HK-2 (cell line): Measurements from ENCODE around the gene ELAVL2.
"Not testable (repeated sequence)": the region's sequence is repeated elsewhere in the genome, so short reads cannot be mapped to it uniquely, and the experiment has no call there.

Experiments
- DNase-seq: peaks from one replicate; pipeline ENCODE4 v3.0.0-alpha.2; 2018; ENCODE audit not compliant: unreplicated experiment

ELAVL2 gene

DNA sequence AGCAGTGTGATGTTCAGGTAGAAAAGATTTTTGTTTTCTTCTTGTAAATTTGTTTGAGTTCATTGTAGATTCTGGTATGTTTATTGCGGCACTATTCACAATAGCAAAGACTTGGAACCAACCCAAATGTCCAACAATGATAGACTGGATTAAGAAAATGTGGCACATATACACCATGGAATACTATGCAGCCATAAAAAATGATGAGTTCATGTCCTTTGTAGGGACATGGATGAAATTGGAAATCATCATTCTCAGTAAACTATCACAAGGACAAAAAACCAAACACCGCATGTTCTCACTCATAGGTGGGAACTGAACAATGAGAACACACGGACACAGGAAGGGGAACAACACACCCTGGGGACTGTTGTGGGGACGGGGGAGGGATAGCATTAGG is 103.0 kb downstream of the ELAVL2 start:
- not testable (repeated sequence) for DNase-seq

DNA sequence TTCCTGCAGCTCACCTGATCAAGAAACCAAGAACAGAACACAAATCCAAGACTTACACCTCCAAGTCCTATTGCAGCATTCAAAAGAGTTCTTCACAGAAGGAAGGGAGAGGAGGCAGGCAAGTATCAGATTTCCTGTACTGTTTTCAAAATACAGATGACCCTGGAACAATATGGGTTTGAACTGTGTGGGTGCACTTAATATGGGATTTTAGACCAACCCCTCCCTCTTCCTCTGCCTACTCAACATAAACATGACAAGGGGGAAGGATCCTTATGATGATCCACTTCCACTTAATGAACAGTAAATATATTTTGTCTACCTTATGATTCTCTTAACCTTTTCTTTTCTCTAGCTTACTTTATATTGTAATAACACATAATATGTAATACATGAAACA is 104.6 kb downstream of the ELAVL2 start:
- no peak for DNase-seq

DNA sequence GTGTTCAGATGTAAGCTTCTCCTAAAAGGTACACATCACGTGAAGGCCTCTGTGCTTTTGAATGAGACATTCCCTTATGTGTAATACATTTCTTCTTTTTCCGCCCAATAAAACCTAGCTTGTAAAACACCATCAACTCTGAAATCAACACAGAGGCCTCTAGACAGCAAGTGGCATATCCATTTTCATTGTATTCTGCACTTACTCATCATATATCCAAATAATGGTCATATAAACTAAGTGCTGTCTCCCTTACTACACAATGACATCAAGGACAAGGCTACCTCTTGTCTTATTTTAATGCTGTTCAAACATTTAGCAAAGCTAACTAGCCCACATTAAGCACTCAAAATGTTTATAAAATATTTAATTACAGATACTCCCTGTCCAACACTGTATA is 108.5 kb downstream of the ELAVL2 start:
- DNase-seq, result no peak

GRCh38 chr9:23707249-23707648 is 118.8 kb downstream of the ELAVL2 start:
- DNase-seq, result no peak

DNA sequence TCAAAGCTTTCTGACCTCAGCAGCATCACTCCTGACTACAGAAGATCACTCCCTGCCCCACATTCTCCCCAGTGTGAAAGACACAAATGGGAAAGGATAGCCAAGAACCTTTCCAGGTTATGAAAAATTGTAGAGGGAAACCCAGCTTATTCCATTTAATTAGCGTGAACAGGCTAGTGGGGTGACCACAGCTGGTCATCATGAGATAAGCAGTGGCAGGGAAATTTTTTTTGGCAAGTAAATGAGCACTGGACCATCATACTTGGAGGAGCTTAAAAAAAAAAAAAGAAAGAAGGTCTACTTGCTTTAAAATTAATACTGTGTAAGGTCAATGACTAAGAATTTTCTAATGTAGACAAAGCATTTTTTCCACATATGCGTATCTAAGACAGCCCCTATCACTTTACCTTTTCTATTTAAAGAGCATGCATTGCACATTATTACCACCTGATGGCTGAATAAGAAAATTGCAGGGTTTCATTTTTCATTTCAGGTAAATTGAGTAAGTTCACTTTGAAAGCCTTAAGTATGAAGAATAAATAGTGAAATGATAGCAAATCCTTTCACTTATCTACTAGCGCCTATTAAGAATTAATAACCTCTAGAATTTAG is 123.6 kb downstream of the ELAVL2 start:
- no peak for DNase-seq

GRCh38 chr9:23701291-23701690 is 124.7 kb downstream of the ELAVL2 start:
- DNase-seq, result no peak

- no peak for DNase-seq
Measured at GRCh38 chr9:23700359-23700758, 125.7 kb downstream of the ELAVL2 start.

- no peak for DNase-seq
Measured at GRCh38 chr9:23698161-23698560, 127.9 kb downstream of the ELAVL2 start.

GRCh38 chr9:23695572-23695971 is 130.5 kb downstream of the ELAVL2 start:
- DNase-seq, result no peak

- no peak for DNase-seq
Measured at GRCh38 chr9:23693374-23693773, 132.7 kb downstream of the ELAVL2 start.

DNA sequence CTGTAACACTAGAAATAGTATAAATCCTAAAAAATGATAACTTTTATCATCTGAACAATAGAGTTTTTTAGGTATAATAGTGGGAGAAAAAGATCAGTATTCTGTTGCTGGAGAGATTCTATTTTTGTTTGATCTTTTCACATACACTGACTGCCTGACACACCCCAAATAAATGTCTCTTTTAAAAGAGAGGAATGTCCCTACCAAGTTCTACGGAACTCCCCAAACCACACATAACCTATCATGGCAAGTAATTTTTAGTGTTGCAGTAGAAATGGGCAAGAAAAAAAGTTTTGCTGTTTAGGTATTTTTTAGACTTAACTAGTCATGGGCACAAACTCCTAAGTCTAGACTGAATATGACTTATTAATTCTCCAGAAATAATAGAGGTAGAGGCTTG is 139.1 kb downstream of the ELAVL2 start:
- no peak for DNase-seq

GRCh38 chr9:23686257-23686656 is 139.8 kb downstream of the ELAVL2 start:
- DNase-seq, result no peak

DNA sequence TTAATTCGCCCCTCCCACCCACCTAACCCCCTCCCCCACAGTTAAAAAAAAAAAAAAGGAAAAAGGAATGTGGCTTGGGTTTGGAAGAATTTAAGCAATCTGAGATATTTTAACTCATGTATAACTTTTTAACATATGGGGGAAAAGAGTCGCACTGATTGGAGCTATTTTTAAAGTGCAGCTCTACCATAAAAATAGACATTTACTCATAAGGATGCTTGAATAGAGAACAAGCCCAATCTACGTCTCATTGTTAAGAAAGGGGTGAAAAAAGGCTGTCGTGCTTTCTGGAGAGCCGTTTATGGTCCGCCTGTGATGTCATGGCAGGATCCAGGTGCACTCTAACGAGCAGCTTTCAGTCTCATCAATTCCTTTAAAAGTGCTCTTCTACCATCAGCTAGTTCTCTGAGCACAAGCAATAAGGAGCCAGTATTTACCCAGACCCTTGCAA is 142.4 kb downstream of the ELAVL2 start:
- DNase-seq, result no peak

DNA sequence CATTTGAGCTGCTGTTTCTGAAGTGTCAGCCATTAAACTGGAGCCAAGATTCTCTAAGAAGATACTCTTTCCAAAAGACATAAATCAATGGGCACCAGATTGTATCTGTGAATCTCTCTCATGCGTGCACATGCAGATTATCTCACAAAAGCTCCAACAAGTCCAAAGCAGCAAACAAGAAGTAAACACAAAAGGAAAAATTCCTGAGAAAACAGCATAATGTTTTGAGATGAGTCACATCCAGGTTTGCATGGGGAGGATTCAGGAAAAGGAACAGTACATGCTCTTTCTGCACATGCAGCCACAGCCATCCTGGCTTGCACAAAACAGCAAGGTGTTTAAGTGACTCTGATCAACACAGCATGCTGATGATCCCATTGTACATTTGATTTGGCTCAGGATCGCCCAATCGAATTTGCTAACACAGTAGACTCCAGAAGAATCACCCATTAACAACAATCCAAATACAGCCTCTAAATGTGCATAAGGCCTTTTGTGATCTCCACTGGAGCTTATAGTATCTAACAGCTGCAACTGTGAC is 143.1 kb downstream of the ELAVL2 start:
- no peak for DNase-seq

DNA sequence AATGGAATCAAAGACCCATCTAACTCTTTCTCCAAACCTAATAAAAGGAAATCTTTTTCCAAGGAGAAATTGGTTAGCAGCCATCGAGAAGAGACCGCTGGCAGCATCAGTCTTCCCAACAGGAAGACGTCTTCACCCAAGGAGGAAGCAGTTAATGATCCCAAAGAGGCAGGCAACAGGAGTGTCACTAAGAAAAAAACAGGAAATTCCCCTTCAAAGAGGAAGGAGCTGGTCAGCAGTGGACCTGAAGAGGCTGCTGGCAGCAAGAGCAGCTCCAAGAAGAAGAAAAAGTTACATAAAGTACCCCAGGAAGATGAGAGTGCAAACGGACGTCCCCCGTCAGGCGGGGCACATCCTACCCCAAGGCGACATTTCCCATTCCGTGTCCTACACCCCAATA is 143.7 kb downstream of the ELAVL2 start:
- no peak for DNase-seq

DNA sequence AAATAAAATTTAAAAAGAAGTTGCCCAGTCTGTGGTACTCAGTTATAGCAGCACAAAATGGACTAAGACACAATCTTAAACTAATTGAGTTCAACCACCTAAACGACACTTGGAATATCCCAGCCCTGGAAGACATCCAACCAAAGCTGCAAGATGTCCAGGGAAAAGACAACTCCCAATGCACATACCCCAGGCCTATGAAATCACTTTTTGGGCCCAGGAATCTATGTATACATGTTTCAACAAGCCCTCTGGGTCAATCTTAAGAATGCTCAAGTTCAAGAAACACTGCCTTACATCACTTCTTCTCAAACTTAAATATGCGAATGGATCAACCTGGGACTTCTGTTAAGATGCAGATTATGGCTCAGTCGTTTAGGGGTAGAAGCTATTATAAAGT is 148.6 kb downstream of the ELAVL2 start:
- DNase-seq, result no peak

DNA sequence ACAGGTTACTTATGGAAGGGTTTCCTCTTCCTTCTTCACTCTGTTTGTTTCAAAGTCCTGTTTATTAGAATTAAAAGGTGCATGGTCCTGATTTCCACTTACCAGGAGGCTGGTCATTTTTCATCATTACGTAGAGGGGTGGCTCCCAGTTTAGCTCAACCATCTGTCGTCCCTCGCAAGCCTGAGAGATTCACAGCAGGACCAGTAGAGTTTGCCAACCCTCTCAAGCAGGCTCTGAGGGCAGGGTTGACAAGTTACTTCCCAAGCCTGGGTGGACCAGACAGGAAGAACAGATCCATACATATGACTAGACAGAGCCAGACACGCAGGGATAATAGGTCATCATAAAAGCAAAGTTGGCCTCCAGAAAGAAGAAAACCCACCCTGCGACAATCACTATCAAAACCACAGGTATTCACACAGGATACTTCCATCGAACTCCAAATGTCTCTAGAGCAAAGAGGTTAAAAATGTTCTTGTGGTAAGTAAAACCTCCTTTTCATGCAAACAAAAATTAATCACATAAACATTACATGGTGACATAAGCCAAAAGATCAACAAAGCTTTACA is 151.9 kb downstream of the ELAVL2 start:
- no peak for DNase-seq

GRCh38 chr9:23672151-23672550 is 153.9 kb downstream of the ELAVL2 start:
- DNase-seq, result no peak

GRCh38 chr9:23669776-23670175 is 156.3 kb downstream of the ELAVL2 start:
- DNase-seq, result no peak

GRCh38 chr9:23665635-23666034 is 160.4 kb downstream of the ELAVL2 start:
- DNase-seq, result no peak

DNA sequence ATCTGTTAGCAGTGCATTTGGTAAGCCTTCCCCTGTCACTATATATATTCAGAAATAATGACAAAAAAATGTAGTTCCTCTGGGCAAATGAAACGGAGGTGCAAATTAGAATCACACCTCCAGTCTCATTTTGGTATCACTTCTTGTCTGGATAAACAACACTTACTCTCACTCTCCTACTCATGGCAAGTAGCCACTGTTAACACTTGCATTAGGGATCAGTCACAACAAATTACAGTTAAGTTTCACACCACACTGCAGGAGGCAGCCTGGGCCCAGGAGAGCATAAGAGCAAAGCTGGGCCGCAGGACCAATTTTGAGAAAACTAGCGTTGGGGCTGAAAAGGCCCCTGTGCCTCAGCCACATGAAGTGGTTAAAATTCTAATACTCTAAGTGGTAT is 161.0 kb downstream of the ELAVL2 start:
- no peak for DNase-seq

DNA sequence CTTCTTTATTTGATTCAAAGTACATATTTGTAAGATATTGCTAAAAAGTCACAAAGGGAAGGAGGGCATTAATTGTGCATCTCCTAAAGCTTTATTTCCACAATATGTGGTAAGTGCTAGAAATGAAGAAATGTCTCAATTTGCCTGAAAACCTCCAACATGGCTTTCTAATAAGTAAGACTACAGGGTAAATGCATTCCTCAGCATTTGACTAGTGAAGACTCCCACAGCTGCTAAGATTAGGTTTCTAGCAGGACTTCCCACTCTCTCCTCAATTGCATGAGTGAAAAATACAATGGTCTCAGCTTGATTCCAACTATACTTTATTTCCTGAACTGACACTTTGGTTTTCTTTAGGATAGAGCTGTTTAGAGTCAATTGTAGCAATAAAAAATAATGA is 162.1 kb downstream of the ELAVL2 start:
- DNase-seq, result no peak

DNA sequence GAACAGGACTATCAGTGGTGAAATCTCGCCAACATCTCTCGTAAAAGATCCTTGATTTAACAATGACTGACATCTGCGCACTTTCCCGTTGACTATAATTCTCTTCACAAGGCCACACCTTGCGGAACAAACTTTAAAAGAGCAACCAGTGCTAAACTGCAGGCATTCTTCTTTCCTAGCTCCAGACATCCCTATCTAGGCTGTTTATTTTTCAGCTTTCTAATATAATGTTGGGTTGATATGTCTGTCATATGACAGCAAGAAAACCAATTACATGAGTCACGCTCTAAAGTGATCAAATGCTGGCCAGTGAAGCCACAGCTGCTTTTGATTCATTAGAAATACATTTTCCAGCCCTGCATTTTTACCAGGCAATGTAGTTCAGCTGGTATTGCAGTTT is 162.5 kb downstream of the ELAVL2 start:
- DNase-seq, result no peak

GRCh38 chr9:23663125-23663524 is 162.9 kb downstream of the ELAVL2 start:
- no peak for DNase-seq
